GM23248 (cell line): ENCODE results near the gene CP. TPM values are rescaled to one million over a fixed set of nuclear protein-coding genes. Genes with fewer than 3 reads are reported as not detected.

Experiments used
- DNase-seq: peaks from one replicate; pipeline ENCODE4 v3.0.0-alpha.2; 2015
- H2AFZ ChIP-seq: fragments of 200-600 bp; sonication (generic); 2 replicates; pipeline ENCODE4 v1.6.1; 2016; ENCODE audit warnings: antibody characterized with exemption
- H3F3A ChIP-seq: fragments of 200-600 bp; sonication (generic); 2 replicates; pipeline ENCODE4 v1.6.1; 2016; ENCODE audit warnings: mild to moderate bottlenecking, antibody characterized with exemption, mixed run types; ENCODE audit not compliant: insufficient read depth
- H3K27ac ChIP-seq: fragments of 200-600 bp; sonication (generic); 2 replicates; pipeline ENCODE4 v1.5.1; 2016; ENCODE audit warnings: mild to moderate bottlenecking
- H3K27me3 ChIP-seq: fragments of 200-600 bp; sonication (generic); replicated peaks from 2 replicates; pipeline ENCODE4 v1.6.1; 2016; ENCODE audit warnings: mild to moderate bottlenecking; ENCODE audit not compliant: insufficient read depth
- H3K36me3 ChIP-seq: fragments of 200-600 bp; sonication (generic); 2 replicates; pipeline ENCODE4 v1.6.1; 2016; ENCODE audit warnings: low read depth, mild to moderate bottlenecking
- H3K4me1 ChIP-seq: fragments of 200-600 bp; sonication (generic); 2 replicates; pipeline ENCODE4 v1.6.1; 2016; ENCODE audit warnings: mild to moderate bottlenecking; ENCODE audit not compliant: insufficient read depth
- H3K4me2 ChIP-seq: fragments of 200-600 bp; sonication (generic); one replicate; pipeline ENCODE4 v1.6.1; 2016; ENCODE audit warnings: mild to moderate bottlenecking; ENCODE audit not compliant: unreplicated experiment
- H3K4me3 ChIP-seq: fragments of 200-600 bp; sonication (generic); 2 replicates; pipeline ENCODE4 v1.5.1; 2016; ENCODE audit warnings: mild to moderate bottlenecking
- H3K79me2 ChIP-seq: fragments of 200-600 bp; sonication (generic); 2 replicates; pipeline ENCODE4 v1.6.1; 2016; ENCODE audit warnings: mild to moderate bottlenecking; ENCODE audit not compliant: insufficient read depth
- H3K9ac ChIP-seq: fragments of 200-600 bp; sonication (generic); 2 replicates; pipeline ENCODE4 v1.6.1; 2016; ENCODE audit warnings: mild to moderate bottlenecking
- H3K9me2 ChIP-seq: fragments of 200-600 bp; sonication (generic); 2 replicates; pipeline ENCODE4 v1.6.1; 2016; ENCODE audit warnings: mixed run types, mild to moderate bottlenecking, moderate library complexity; ENCODE audit not compliant: insufficient read depth
- H3K9me3 ChIP-seq: fragments of 200-600 bp; sonication (generic); one replicate; pipeline ENCODE4 v1.6.1; 2017; ENCODE audit warnings: low read depth
- H4K20me1 ChIP-seq: fragments of 200-600 bp; sonication (generic); 2 replicates; pipeline ENCODE4 v1.6.0; 2016; ENCODE audit not compliant: insufficient read depth
- EZH2 ChIP-seq: fragments of 200-600 bp; sonication (generic); IDR thresholded peaks from 2 replicates; pipeline ENCODE4 v1.6.1; 2018; ENCODE audit warnings: antibody characterized with exemption, mild to moderate bottlenecking; ENCODE audit not compliant: insufficient read depth, poor library complexity, severe bottlenecking
- EZH2phosphoT487 ChIP-seq: fragments of 200-600 bp; sonication (generic); IDR thresholded peaks from 2 replicates; pipeline ENCODE4 v1.6.1; 2018; ENCODE audit warnings: antibody characterized with exemption, moderate library complexity, mild to moderate bottlenecking, low read depth; ENCODE audit not compliant: insufficient read depth
- WGBS, 2 experiments: methylation state at CpG; one replicate each; pipeline ENCODE4 v1.1.6; 2015 to 2017; ENCODE audit warnings: low lambda C conversion rate in 2 of 2, low coverage in 1 of 2; ENCODE audit errors: missing lambda C conversion rate in 2 of 2; 5-methylcytosine and 5-hydroxymethylcytosine counted together
- in situ Hi-C: fragments of 300-500 bp; cut with MboI; formaldehyde crosslinking; loops from 2 replicates; pipeline ENCODE4 v1.15.0; 2020
- polyA plus RNA-seq: library from polyadenylated mRNA; unstranded; fragments of >200 nt; fragmentation: Nextera tagmentation; extraction: Ambion mirVana; gene quantifications from 2 replicates; pipeline ENCODE4 v1.2.1, GENCODE V29; 2016
- total RNA-seq: library from RNA; depleted of rRNA; stranded (reverse); fragments of >200 nt; shearing (Covaris generic); gene quantifications from 2 replicates; pipeline ENCODE4 v1.2.3, GENCODE V29; 2014

Gene CP
- total and polyA plus RNA-seq, 2 experiments from 2014 or later: not detected

DNA sequence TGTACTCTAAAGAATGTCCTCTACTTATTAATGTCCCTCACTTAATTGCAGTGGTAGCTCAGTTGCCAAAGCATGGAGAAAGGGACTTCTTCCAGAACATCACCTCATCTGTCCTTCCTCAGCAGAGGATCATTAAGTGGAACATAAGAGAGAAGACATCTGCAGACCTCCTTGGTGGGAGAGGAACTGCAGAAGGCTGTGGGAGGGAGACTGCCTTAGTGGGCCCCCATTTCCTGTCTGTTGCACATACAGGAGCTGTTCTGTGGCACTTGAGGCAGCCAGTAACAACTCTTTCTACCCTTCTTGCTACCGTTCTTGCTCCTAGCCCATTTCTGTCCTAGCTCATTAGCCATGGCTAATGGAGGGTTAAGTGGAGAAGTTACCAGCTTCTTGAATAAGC, 58.6 kb downstream of the CP start:
- H3K27ac ChIP-seq: no peak overlapping the region
- H3K27me3 ChIP-seq: no peaks in the 10 kb centered on the region
- H3K4me2 ChIP-seq: no peak overlapping the region
- no peak overlapping the region for H3K9ac ChIP-seq
- 75 to 100% methylated on average over 1 of the region's 1 CpG for WGBS, 2 experiments
- DNase-seq: no peak
- no peak for TF ChIP-seq EZH2phosphoT487
- no peak for TF ChIP-seq EZH2
- no peaks in the 10 kb centered on the region for H3K9me3 ChIP-seq
- no peaks in the 10 kb centered on the region for H3F3A ChIP-seq
- no peaks in the 10 kb centered on the region for H3K79me2 ChIP-seq
- no peak overlapping the region for H3K4me3 ChIP-seq
- peaks cover 47% of the 10 kb centered on the region for H3K36me3 ChIP-seq
- H4K20me1 ChIP-seq: no peaks in the 10 kb centered on the region
- in situ Hi-C loops: no loop called here
- no peak overlapping the region for H2AFZ ChIP-seq
- no peaks in the 10 kb centered on the region for H3K9me2 ChIP-seq
- H3K4me1 ChIP-seq: no peaks in the 10 kb centered on the region

GRCh38 chr3:149162007-149162406, 59.6 kb downstream of the CP start:
- peaks cover 49% of the 10 kb centered on the region for H3K36me3 ChIP-seq

GRCh38 chr3:149160754-149161300, 60.8 kb downstream of the CP start:
- TF ChIP-seq EZH2phosphoT487: no peak
- TF ChIP-seq EZH2: no peak
- 89 to 90% methylated on average over 4 of the region's 4 CpGs for WGBS, 2 experiments
- H3K4me1 ChIP-seq: no peaks in the 10 kb centered on the region
- H4K20me1 ChIP-seq: no peaks in the 10 kb centered on the region
- H3K27me3 ChIP-seq: no peaks in the 10 kb centered on the region
- no peak overlapping the region for H3K9ac ChIP-seq
- no peaks in the 10 kb centered on the region for H3K79me2 ChIP-seq
- H3K9me3 ChIP-seq: no peaks in the 10 kb centered on the region
- H3K27ac ChIP-seq: no peak overlapping the region
- no peaks in the 10 kb centered on the region for H3F3A ChIP-seq
- H3K4me2 ChIP-seq: no peak overlapping the region
- DNase-seq: no peak
- in situ Hi-C loops: no loop called here
- no peak overlapping the region for H2AFZ ChIP-seq
- peaks cover 40% of the 10 kb centered on the region for H3K36me3 ChIP-seq
- H3K4me3 ChIP-seq: no peak overlapping the region
- H3K9me2 ChIP-seq: no peaks in the 10 kb centered on the region

More at GRCh38 chr3:149162007-149162406, 59.6 kb downstream of the CP start:
- Histone ChIP-seq H3K27ac (no peak overlapping the region), H4K20me1 (no peaks in the 10 kb centered on the region), H3K4me2 (no peak overlapping the region), H3K4me3 (no peak overlapping the region), H3K4me1 (no peaks in the 10 kb centered on the region), H3K79me2 (no peaks in the 10 kb centered on the region), H3K27me3 (no peaks in the 10 kb centered on the region), H3K9me2 (no peaks in the 10 kb centered on the region), H3F3A (no peaks in the 10 kb centered on the region), H3K9ac (no peak overlapping the region), H2AFZ (no peak overlapping the region), H3K9me3 (no peaks in the 10 kb centered on the region)
- WGBS, 2 experiments: 83 to 86% methylated on average over 2 of the region's 2 CpGs
- DNase-seq: no peak
- in situ Hi-C loops: no loop called here
- no peak for TF ChIP-seq EZH2phosphoT487
- no peak for TF ChIP-seq EZH2

- in situ Hi-C loops: no loop called here
- H3K4me2 ChIP-seq: no peak overlapping the region
- no peak for TF ChIP-seq EZH2
- TF ChIP-seq EZH2phosphoT487: no peak
These were observed 68.2 kb downstream of the CP start for GRCh38 chr3:149153402-149153801.

GRCh38 chr3:149152420-149152819, 69.2 kb downstream of the CP start:
- TF ChIP-seq EZH2phosphoT487 (no peak), EZH2 (no peak)
- H4K20me1 ChIP-seq: no peaks in the 10 kb centered on the region
- no peaks in the 10 kb centered on the region for H3F3A ChIP-seq
- H3K27ac ChIP-seq: peak overlapping the region; percentile 57
- H3K79me2 ChIP-seq: no peaks in the 10 kb centered on the region
- no peak overlapping the region for H2AFZ ChIP-seq
- WGBS, 2 experiments: 87 to 93% methylated on average over 2 of the region's 2 CpGs
- peak; percentile 59 for DNase-seq
- H3K9me3 ChIP-seq: no peaks in the 10 kb centered on the region
- peaks cover 19% of the 10 kb centered on the region for H3K4me1 ChIP-seq
- H3K27me3 ChIP-seq: no peaks in the 10 kb centered on the region
- H3K9ac ChIP-seq: peak overlapping the region; percentile 51
- H3K4me2 ChIP-seq: peak overlapping the region; percentile 21
- in situ Hi-C loops: no loop called here
- H3K4me3 ChIP-seq: no peak overlapping the region
- peaks cover 24% of the 10 kb centered on the region for H3K36me3 ChIP-seq
- no peaks in the 10 kb centered on the region for H3K9me2 ChIP-seq

More at GRCh38 chr3:149153402-149153801, 68.2 kb downstream of the CP start:
- Histone ChIP-seq H3K9ac (no peak overlapping the region), H3K9me2 (no peaks in the 10 kb centered on the region), H3K4me3 (no peak overlapping the region), H3K36me3 (peaks cover 33% of the 10 kb centered on the region), H3K9me3 (no peaks in the 10 kb centered on the region), H3K27ac (no peak overlapping the region), H3K4me1 (peaks cover 19% of the 10 kb centered on the region), H3F3A (no peaks in the 10 kb centered on the region), H2AFZ (no peak overlapping the region), H4K20me1 (no peaks in the 10 kb centered on the region), H3K79me2 (no peaks in the 10 kb centered on the region), H3K27me3 (no peaks in the 10 kb centered on the region)
- DNase-seq: no peak
